D721Med (cell line): ENCODE measurements around the gene GAB1.

Experiments
- DNase-seq: peaks from one replicate; pipeline ENCODE4 v3.0.0; 2011; ENCODE audit warnings: low spot score; ENCODE audit not compliant: insufficient read length
- FAIRE-seq: peaks from 2 replicates; lab custom pipeline; 2011; peaks lifted over from hg19 to GRCh38; lab: Jason Lieb, UNC
- TF ChIP-seq, protein P1 (sequence below): IDR thresholded peaks from 2 replicates; pipeline ENCODE4 v1.5.1; 2012; ENCODE audit warnings: mild to moderate bottlenecking, control low read depth; ENCODE audit not compliant: insufficient read depth; ENCODE audit errors: missing control alignments

Gene GAB1

DNA sequence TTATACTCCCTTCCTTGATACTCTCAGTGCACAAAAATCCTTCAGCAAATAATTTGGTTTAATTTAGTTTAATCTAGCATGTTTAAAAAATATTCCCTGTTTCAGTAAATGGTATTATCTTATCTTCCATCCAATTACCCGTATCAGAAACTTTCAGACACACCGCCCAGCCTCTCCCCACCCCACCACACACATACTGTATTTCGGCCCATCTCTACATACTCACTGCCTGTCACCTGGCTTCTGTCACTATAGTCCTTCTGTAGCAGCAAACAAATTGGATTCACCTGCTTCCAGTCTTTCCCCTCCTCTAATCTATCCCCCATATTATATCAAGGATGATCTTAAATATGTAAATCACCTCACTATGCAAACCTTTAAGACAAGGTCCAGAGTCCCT lies 24.8 kb upstream of the GAB1 start:
- TF ChIP-seq, protein P1, sequence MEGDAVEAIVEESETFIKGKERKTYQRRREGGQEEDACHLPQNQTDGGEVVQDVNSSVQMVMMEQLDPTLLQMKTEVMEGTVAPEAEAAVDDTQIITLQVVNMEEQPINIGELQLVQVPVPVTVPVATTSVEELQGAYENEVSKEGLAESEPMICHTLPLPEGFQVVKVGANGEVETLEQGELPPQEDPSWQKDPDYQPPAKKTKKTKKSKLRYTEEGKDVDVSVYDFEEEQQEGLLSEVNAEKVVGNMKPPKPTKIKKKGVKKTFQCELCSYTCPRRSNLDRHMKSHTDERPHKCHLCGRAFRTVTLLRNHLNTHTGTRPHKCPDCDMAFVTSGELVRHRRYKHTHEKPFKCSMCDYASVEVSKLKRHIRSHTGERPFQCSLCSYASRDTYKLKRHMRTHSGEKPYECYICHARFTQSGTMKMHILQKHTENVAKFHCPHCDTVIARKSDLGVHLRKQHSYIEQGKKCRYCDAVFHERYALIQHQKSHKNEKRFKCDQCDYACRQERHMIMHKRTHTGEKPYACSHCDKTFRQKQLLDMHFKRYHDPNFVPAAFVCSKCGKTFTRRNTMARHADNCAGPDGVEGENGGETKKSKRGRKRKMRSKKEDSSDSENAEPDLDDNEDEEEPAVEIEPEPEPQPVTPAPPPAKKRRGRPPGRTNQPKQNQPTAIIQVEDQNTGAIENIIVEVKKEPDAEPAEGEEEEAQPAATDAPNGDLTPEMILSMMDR, result no peak
- no peak for FAIRE-seq

DNA sequence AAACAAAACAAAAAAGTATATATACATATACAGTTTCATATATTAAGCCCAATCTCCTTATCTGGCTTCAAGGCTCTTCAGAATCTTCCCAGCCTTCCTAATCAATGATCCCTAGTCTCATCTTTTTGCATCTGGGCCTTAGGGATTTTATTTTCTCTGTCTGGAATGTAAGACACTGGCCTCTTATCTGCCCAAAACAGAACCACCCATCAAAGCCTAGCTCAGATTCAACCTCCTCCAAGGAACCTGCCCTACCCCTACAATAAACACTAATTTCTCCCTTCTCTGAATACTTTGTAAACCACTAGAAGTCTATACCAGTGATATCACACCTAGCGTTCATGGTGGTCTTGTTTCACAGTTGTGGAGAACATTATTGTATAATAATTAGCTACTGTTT lies 23.2 kb upstream of the GAB1 start:
- DNase-seq (no peak), FAIRE-seq (no peak)
- TF ChIP-seq, protein P1, result no peak

More for the DNA sequence above, 24.8 kb upstream of the GAB1 start:
- DNase-seq, result no peak

DNA sequence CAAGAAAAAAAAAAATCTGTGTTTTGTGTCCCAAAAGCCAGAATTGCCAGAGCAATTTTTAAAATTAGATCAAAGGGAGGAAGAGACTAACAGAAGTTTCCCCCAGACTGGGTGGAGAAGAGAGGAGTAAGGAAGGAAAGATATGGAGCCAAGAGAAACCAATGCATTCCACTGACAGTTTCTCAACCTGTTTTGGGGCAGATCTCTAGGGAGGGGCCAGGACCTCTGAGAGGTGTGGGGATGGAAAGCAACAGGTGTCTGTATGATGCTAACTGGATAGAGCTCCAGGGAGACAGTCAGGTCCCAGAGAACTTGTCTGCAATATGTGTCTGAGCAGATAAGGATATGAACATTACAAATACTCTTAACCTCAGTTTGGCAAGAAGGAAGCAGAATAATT lies 22.7 kb upstream of the GAB1 start:
- no peak for DNase-seq
- TF ChIP-seq, protein P1, result no peak
- no peak for FAIRE-seq

DNA sequence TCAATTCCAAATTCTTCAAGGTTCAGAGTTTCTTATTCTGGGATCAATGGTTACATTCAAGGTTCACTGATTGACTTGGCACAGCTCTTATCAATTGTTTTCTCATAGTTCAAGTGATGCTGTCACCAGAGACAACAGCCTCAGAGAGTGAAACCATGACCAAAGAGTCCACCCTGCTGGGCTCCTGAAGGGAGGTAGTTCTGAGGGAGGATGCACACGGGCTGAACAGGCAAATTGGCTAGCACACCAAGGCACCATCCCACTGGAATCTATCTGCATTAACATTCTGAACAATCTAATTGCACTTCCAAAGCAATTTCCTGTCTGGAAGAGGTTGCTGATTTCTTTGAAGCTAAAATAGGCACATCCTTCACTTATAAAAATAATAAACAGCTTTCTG lies 16.6 kb upstream of the GAB1 start:
- DNase-seq (no peak), FAIRE-seq (no peak)

DNA sequence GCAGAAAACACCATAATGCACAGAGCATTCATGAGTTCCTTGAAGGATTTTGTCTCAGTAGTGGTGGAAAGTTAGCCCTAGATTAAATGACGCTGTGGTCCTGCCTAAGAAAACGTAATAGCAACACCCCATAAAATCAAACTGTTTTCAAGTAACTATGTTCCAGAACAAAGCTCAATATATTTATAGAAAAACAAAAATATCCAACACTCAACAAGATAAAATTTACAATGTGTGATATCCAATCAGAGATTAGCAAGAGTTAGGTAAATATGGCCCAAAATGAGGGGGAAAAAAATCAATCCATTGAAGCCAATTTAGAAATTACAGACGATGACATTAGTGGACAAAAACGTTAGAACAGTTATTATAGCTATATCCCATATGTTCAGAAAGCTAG lies 9.9 kb upstream of the GAB1 start:
- TF ChIP-seq, protein P1, result no peak
- DNase-seq (no peak), FAIRE-seq (no peak)

More for the DNA sequence above, 16.6 kb upstream of the GAB1 start:
- TF ChIP-seq, protein P1, result no peak

DNA sequence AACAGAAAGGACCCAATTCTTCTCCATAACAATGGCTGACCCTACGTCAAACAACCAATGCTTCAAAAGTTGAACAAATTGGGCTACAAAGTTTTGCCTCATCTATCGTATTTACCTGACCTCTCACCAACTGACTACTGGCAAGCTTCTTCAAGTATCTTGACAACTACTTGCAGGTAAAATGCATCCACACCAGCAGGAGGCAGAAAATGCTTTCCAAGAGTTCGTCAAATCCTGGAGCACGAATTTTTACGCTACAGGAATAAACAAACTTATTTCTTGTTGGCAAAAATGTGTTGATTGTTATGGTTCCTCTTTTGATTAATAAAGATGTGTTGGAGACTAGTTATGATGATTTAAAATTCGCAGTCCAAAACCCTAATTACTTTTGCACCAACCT lies 6.7 kb upstream of the GAB1 start:
- TF ChIP-seq, protein P1, result peak; percentile 3
- DNase-seq (no peak), FAIRE-seq (no peak)

DNA sequence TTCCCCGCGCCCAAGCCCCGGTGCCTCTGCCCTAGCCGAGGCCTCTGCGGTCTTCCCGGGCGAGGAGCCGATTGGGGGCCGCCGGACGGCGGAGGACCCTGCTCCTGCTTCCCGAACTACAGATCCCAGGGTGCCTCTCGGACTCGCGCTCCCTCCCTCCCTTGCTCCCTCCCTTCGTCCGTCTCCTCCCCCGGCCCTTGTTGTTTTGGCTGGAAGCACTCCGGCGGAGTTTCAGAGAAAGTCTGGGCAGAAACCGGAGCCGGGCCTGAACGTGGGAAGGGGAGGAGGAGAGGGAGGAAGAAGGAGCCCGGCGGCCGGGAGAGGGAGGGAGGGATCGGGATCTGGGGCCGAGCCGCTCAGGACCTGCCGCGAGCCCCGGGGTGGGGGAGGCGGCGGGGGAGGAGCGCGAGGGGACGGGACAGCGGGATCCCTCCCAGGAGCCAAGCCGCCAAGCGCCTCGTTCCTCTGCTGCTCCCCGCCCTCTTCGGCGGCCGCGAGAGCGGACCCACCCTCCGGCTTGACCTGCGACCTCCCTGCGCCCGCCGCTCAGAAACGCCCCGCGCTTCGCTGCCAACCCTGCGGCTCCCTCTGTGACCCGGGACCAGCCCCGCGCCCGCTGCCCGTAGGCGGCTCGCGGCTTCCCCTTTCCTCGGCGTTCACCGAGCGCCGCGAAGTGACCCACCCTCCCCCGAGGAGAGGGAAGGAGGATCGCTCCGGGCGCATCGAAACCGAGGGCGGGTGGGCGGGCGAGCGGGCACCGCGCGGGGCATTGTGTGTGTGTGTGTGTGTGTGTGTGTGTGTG lies 496 bp upstream of the GAB1 start:
- FAIRE-seq, result no peak
- TF ChIP-seq, protein P1, result no peak

More for the DNA sequence above, 496 bp upstream of the GAB1 start:
- no peak for DNase-seq
